HG03175 (cell line): ENCODE results near the gene PTCRA.

Source experiments
- ATAC-seq: cut with Tn5 transposase; IDR thresholded peaks from one replicate; pipeline ENCODE4 v1.9.1; 2021; ENCODE audit warnings: mild to moderate bottlenecking, moderate library complexity; ENCODE audit not compliant: unreplicated experiment

Gene PTCRA

DNA sequence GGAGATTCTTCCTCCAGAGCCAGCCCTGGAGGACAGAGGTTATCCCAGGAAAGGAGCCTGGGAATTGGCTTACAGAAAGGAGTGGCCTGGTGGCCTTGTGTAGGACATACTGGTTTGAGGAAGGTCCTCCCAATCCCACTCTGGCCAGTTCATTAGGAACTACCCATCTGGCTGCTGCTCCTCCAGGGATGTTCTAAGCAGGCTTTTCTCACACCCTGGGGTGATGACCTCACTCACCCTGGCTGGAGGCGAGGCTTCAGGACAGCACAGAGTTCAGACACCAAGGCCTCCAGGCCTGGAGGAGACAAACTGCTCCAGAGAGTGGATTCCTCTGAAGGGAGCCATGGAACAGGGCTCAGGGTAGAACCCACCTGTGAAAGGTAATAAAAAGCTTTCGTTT lies 53.6 kb downstream of the PTCRA start:
- ATAC-seq, result no peak

GRCh38 chr6:42969934-42970333 lies 54.1 kb downstream of the PTCRA start:
- ATAC-seq, result no peak

DNA sequence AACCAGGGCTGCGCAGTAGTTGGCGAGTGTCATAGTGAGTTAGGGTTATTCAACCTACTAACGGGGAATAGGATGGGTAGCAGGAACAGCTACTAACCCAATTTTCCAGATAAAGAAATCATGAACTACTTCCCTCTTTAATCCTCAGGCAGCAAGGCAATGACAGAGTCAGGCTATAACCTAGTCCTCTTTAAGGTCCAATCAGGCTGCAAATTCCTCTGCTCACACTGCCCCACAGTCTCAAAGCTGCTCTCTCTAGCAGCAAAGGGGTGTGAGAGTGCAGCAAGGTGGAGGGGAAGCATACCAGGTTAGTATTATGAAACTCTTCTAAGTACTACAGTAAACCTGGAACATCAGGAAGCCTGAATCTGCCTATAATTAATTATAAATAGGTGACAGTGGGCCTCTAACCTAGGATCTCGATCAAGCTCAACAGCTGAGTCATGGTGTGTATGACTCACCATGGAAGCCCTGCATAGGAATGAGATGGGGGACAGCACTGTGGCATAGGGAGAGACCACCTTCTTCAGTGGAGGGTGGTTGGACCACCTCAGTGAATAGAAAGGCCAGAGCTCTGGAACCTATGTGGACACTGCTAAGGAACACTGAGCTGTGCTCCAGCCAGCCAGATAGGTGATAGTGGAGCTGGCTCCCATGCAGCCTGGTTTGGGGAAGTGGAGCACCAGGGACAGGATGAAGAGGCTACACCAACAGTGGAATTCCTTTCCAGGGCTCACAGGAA lies 55.2 kb downstream of the PTCRA start:
- ATAC-seq, result no peak

- no peak for ATAC-seq
Observed at GRCh38 chr6:42971746-42972327, 56.0 kb downstream of the PTCRA start.

- ATAC-seq, result no peak
Observed at GRCh38 chr6:42973926-42974325, 58.1 kb downstream of the PTCRA start.

GRCh38 chr6:42974919-42975505 lies 59.2 kb downstream of the PTCRA start:
- ATAC-seq, result no peak
